ENCODE results near the gene ATXN3. TPM values are rescaled to one million over a fixed set of nuclear protein-coding genes. Genes with fewer than 3 reads are reported as not detected.

Gene ATXN3
- polyA plus RNA-seq, 1 experiment = 8.6 TPM

- ChIA-PET CTCF (interaction anchor here (0.5 to 7.5 kb wide), 5 partner anchors 13 to 230 kb away, joined by 3 to 76 read pairs (median 3); partner anchors contain the start of gene ATXN3), POLR2A (interaction anchor here (0.5 to 1.1 kb wide), 3 partner anchors 9 to 38 kb away, joined by 3 to 4 read pairs (median 3); partner anchors contain the start of gene ATXN3)
- H3K4me3 ChIP-seq (ENCODE audit: low read depth, low read length) = peak within 1 kb of the TSS; percentile 82
- H3K36me3 ChIP-seq (ENCODE audit: control insufficient read depth, insufficient read depth, low read length) = 0 out of 2 replicates have a peak, but pooled peaks cover under 1% of the 10 kb centered on the region
- no peaks in the 10 kb centered on the region for H3K27me3 ChIP-seq (ENCODE audit: control insufficient read depth, insufficient read depth, low read length)
- DNase-seq (ENCODE audit: low read depth) = no peak
- TF ChIP-seq CTCF (IDR thresholded peaks at IDR 0.05; ENCODE audit: insufficient read depth, low read depth, low read length) = no peak
Observed at GRCh38 chr14:92121670-92122350, 15.4 kb upstream of the ATXN3 start, which contains the start of the genes CPSF2 and NDUFB1. Gene CPSF2, plus strand, starts transcription at chr14:92121969. Its CDS starts 9,016 bp downstream, at chr14:92130985. Gene NDUFB1, minus strand, starts transcription at chr14:92121706. Its CDS starts 4,069 bp downstream, at chr14:92117637.

- ChIA-PET POLR2A (interaction anchor here (1.0 to 1.1 kb wide), 2 partner anchors 10 to 15 kb away, joined by 3 read pairs; partner anchors contain the start of gene ATXN3), CTCF (interaction anchor here (0.5 to 7.5 kb wide), 6 partner anchors 13 to 231 kb away, joined by 3 to 76 read pairs (median 4); partner anchors contain the start of gene ATXN3)
- H3K4me3 ChIP-seq (ENCODE audit: low read depth, low read length) = peak overlapping the region; percentile 82
- 0 out of 2 replicates have a peak, but pooled peaks cover 2% of the 10 kb centered on the region for H3K36me3 ChIP-seq (ENCODE audit: control insufficient read depth, insufficient read depth, low read length)
- TF ChIP-seq CTCF (IDR thresholded peaks at IDR 0.05; ENCODE audit: insufficient read depth, low read depth, low read length) = no peak
- no peaks in the 10 kb centered on the region for H3K27me3 ChIP-seq (ENCODE audit: control insufficient read depth, insufficient read depth, low read length)
- DNase-seq (ENCODE audit: low read depth) = no peak
Observed at GRCh38 chr14:92121207-92121669, 14.9 kb upstream of the ATXN3 start.

GRCh38 chr14:92109490-92109889, 3.1 kb upstream of the ATXN3 start:
- Histone ChIP-seq H3K27me3 (ENCODE audit: control insufficient read depth, insufficient read depth, low read length) (no peaks in the 10 kb centered on the region), H3K4me3 (ENCODE audit: low read depth, low read length) (no peak overlapping the region), H3K36me3 (ENCODE audit: control insufficient read depth, insufficient read depth, low read length) (no peaks in the 10 kb centered on the region)
- TF ChIP-seq CTCF (IDR thresholded peaks at IDR 0.05; ENCODE audit: insufficient read depth, low read depth, low read length) = no peak
- POLR2A ChIA-PET = no interaction called here
- CTCF ChIA-PET = interaction anchor here (0.6 to 5.5 kb wide), 3 partner anchors 10 to 537 kb away, joined by 3 to 76 read pairs (median 5); partner anchors contain the start of genes CPSF2 and NDUFB1
- DNase-seq (ENCODE audit: low read depth) = no peak

- ChIA-PET POLR2A (no interaction called here), CTCF (interaction anchor here (0.6 to 5.5 kb wide), 3 partner anchors 11 to 537 kb away, joined by 3 to 76 read pairs (median 5); partner anchors contain the start of genes CPSF2 and NDUFB1)
- Histone ChIP-seq H3K27me3 (ENCODE audit: control insufficient read depth, insufficient read depth, low read length) (no peaks in the 10 kb centered on the region), H3K36me3 (ENCODE audit: control insufficient read depth, insufficient read depth, low read length) (no peaks in the 10 kb centered on the region), H3K4me3 (ENCODE audit: low read depth, low read length) (no peak overlapping the region)
- no peak for DNase-seq (ENCODE audit: low read depth)
- no peak for TF ChIP-seq CTCF (IDR thresholded peaks at IDR 0.05; ENCODE audit: insufficient read depth, low read depth, low read length)
Observed at GRCh38 chr14:92108345-92109254, 2.2 kb upstream of the ATXN3 start.

All from BJ (cell line).